Measurements from ENCODE around the gene ZNF782. TPM values are rescaled to one million over a fixed set of nuclear protein-coding genes. Genes with fewer than 3 reads are reported as not detected.

Gene ZNF782
- total RNA-seq, 2 donors from 2014 or later = 4.5 TPM

DNA sequence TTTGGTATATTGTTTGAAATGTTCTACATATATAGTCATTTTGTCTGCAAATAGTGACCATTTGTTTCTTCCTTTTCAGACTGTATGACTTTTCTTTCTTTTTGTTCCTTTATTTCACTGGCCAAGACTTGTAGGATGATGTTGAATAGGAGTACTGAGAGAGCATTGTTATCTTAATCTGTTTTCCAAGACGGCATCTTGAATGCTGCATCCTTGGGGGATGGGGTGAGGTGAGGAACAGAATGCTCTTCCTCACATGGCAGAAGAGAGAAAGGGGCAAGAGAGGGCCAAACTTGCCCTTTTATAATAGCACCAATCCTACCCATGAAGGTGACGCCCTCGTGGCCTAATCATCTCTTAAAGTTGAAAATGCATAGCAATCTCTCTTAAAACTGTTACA lies 72.8 kb downstream of the ZNF782 start:
- H3K4me1 ChIP-seq = no peaks in the 10 kb centered on the region
- no peaks in the 10 kb centered on the region for H3K36me3 ChIP-seq
- no peak overlapping the region for H3K27ac ChIP-seq
- H3K4me3 ChIP-seq = no peak overlapping the region
- intact Hi-C loops (cut with DNase I) = no loop called here
- TF ChIP-seq, protein P1, sequence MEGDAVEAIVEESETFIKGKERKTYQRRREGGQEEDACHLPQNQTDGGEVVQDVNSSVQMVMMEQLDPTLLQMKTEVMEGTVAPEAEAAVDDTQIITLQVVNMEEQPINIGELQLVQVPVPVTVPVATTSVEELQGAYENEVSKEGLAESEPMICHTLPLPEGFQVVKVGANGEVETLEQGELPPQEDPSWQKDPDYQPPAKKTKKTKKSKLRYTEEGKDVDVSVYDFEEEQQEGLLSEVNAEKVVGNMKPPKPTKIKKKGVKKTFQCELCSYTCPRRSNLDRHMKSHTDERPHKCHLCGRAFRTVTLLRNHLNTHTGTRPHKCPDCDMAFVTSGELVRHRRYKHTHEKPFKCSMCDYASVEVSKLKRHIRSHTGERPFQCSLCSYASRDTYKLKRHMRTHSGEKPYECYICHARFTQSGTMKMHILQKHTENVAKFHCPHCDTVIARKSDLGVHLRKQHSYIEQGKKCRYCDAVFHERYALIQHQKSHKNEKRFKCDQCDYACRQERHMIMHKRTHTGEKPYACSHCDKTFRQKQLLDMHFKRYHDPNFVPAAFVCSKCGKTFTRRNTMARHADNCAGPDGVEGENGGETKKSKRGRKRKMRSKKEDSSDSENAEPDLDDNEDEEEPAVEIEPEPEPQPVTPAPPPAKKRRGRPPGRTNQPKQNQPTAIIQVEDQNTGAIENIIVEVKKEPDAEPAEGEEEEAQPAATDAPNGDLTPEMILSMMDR (IDR thresholded peaks at IDR 0.05) = no peak
- H3K27me3 ChIP-seq = no peaks in the 10 kb centered on the region
- no peaks in the 10 kb centered on the region for H3K9me3 ChIP-seq
- no peak for DNase-seq
- no peak overlapping the region for H3K9ac ChIP-seq (ENCODE audit: low read depth in 2 of 2, low read length in 2 of 2)

DNA sequence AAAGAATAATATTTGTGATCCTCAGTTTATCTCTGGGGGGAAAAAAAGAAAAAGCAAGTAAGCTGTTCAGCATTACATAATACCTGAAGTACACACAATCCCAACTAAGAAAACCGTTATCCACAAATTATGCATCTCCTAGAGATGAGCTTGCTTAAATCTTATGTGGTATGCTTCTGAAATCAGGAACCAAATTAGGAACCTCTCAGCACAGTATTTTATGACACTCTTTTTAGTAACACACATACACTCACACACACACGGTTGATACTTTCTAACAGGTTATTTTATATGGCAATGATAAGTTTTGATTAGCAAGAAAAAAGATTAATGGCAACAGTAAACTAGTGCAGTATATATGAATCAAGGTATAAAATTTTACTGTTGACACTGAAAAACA lies 75.2 kb downstream of the ZNF782 start:
- TF ChIP-seq, protein P1 (IDR thresholded peaks at IDR 0.05) = no peak
- H3K27ac ChIP-seq = no peak overlapping the region
- no peaks in the 10 kb centered on the region for H3K27me3 ChIP-seq
- no peak overlapping the region for H3K9ac ChIP-seq (ENCODE audit: low read depth in 2 of 2, low read length in 2 of 2)
- H3K36me3 ChIP-seq = no peaks in the 10 kb centered on the region
- intact Hi-C loops (cut with DNase I) = no loop called here
- no peaks in the 10 kb centered on the region for H3K9me3 ChIP-seq
- no peak for DNase-seq
- H3K4me1 ChIP-seq = no peaks in the 10 kb centered on the region
- H3K4me3 ChIP-seq = no peak overlapping the region

DNA sequence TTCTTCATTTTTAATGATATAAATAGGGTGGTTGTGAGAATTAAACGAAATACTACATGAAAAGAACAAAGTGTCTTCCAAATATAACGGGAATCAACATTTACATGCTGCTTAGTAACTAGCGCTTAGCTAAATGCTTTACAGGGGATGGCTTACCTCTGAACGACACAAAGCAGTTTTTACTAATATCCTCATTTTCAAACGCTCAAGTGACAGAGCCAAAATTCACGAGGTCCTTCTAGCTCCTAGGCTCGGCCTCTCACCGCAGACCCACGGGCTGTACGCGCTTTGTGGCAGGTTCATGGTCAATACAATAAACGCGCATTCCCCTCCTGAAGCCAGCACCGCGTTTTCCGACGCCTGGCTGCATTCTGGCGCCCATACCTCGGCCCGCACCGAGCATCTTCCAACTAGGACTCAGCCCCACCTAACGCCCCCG lies 76.9 kb downstream of the ZNF782 start:
- H3K9ac ChIP-seq (ENCODE audit: low read depth in 2 of 2, low read length in 2 of 2) = peak overlapping the region; percentile 64 to 69
- peak overlapping the region; percentile 60 for H3K4me3 ChIP-seq
- H3K36me3 ChIP-seq = no peaks in the 10 kb centered on the region
- TF ChIP-seq, protein P1 (IDR thresholded peaks at IDR 0.05) = no peak
- H3K4me1 ChIP-seq = no peaks in the 10 kb centered on the region
- no peaks in the 10 kb centered on the region for H3K9me3 ChIP-seq
- H3K27me3 ChIP-seq = no peaks in the 10 kb centered on the region
- DNase-seq = no peak
- peak overlapping the region; percentile 45 for H3K27ac ChIP-seq
- intact Hi-C loops (cut with DNase I) = no loop called here

DNA sequence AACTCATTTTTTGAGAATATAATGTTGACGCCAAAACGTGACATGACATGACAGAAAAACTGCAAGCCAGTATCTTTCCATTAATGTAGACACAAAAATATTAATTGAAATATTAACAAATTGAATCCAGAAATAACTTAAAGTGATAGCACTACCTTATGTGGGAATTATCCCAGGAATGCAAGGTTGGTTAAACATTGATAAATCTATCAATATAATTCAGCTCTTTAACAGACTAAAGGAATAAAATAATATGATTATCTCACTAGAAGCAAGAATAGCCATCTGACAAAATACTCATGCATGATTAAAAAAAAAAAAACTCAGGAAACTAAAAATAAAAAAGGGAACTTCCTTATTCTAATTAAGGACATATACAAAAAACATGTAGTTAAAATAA lies 83.2 kb downstream of the ZNF782 start:
- TF ChIP-seq, protein P1 (IDR thresholded peaks at IDR 0.05) = no peak
- Histone ChIP-seq H3K4me1 (no peaks in the 10 kb centered on the region), H3K27me3 (no peaks in the 10 kb centered on the region), H3K36me3 (no peaks in the 10 kb centered on the region), H3K4me3 (no peak overlapping the region), H3K27ac (no peak overlapping the region), H3K9ac (ENCODE audit: low read depth in 2 of 2, low read length in 2 of 2) (no peak overlapping the region), H3K9me3 (no peaks in the 10 kb centered on the region)
- no peak for DNase-seq
- intact Hi-C loops (cut with DNase I) = no loop called here

DNA sequence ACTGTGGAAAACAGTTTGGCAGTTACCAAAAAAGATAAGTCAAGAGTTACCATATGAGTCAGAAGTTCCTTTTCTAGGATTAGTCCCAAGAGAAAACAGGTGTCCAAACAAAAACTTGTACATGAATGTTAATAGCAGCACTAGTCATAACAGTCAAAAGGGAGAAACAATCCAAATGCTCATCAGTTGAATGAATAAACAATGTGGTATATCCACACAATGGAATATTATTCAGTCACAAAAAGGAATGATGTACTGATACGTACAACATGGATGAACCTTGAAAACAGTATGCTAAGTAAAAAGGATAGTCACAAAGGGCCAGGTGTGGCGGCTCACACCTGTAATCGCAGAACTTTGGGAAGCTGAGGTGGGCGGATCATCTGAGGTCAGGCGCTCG lies 84.3 kb downstream of the ZNF782 start:
- TF ChIP-seq, protein P1 (IDR thresholded peaks at IDR 0.05) = no peak

More for the DNA sequence above, 84.3 kb downstream of the ZNF782 start:
- H3K4me3 ChIP-seq = no peak overlapping the region
- DNase-seq = no peak
- intact Hi-C loops (cut with DNase I) = no loop called here
- H3K36me3 ChIP-seq = no peaks in the 10 kb centered on the region
- no peaks in the 10 kb centered on the region for H3K9me3 ChIP-seq
- H3K27me3 ChIP-seq = no peaks in the 10 kb centered on the region
- no peaks in the 10 kb centered on the region for H3K4me1 ChIP-seq
- no peak overlapping the region for H3K27ac ChIP-seq
- H3K9ac ChIP-seq (ENCODE audit: low read depth in 2 of 2, low read length in 2 of 2) = no peak overlapping the region

Other genes with a start within 250 kb of the ZNF782 start
- gene CDC14B, start 234.7 kb downstream of the ZNF782 start, total RNA-seq = 10 to 100 TPM; 12.7 to 17.3 TPM
- 1 to 10 TPM; 2.6 to 6.6 TPM for gene PRXL2C, start 199.2 kb downstream of the ZNF782 start, total RNA-seq
- gene ZNF510, start 76.4 kb downstream of the ZNF782 start, total RNA-seq = 1 to 10 TPM; 7.0 to 8.0 TPM
- gene NUTM2G, start 74.3 kb upstream of the ZNF782 start, total RNA-seq = not detected
- gene CTSV, start 184.6 kb upstream of the ZNF782 start, total RNA-seq = 1 to 10 TPM; 4.8 to 6.0 TPM